HEK293 (cell line): ENCODE measurements around the gene PAIP2.

Source experiments
- CTCF ChIA-PET: fragments of 350-600 bp; formaldehyde crosslinking; extraction: SDS; loops from one replicate; lab custom pipeline; 2021; ENCODE audit warnings: antibody characterized with exemption; lab: Yijun Ruan, JAX
- POLR2A ChIA-PET: fragments of 300-600 bp; formaldehyde crosslinking; extraction: SDS; loops from one replicate; lab custom pipeline; 2020; ENCODE audit warnings: antibody characterized with exemption, inconsistent platforms; lab: Yijun Ruan, JAX
- H3K27ac ChIP-seq: fragments of 200-500 bp; sonication (Bioruptor generic); 2 replicates; pipeline ENCODE4 v1.5.1; 2014; ENCODE audit warnings: low read depth, low read length, control low read depth, inconsistent platforms; ENCODE audit errors: extremely low read depth
- H3K36me3 ChIP-seq, 2 experiments: fragments of 200-500 bp in 1 of 2; sonication (Bioruptor generic) in 1 of 2; 1 replicate in 1 of 2; 2 replicates in 1 of 2; pipeline ENCODE4 v1.5.1; 2014 to 2017; ENCODE audit warnings: inconsistent platforms in 2 of 2, low read length in 2 of 2; ENCODE audit not compliant: control insufficient read depth in 2 of 2, insufficient read depth in 1 of 2
- H3K4me1 ChIP-seq: fragments of 200-500 bp; sonication (Bioruptor generic); 2 replicates; pipeline ENCODE4 v1.5.1; 2014; ENCODE audit warnings: mild to moderate bottlenecking, low read length, inconsistent platforms; ENCODE audit not compliant: control insufficient read depth, insufficient read depth
- H3K4me3 ChIP-seq: 2 replicates; pipeline ENCODE4 v1.5.1; 2011; ENCODE audit warnings: low read depth, mild to moderate bottlenecking, control low read depth, low read length, moderate library complexity
- H3K9me3 ChIP-seq: fragments of 200-500 bp; sonication (Bioruptor generic); 2 replicates; pipeline ENCODE4 v1.5.1; 2014; ENCODE audit warnings: low read depth, low read length, inconsistent platforms; ENCODE audit not compliant: control insufficient read depth, insufficient read depth
- EGR2 ChIP-seq: fragments of 450-650 bp; formaldehyde crosslinking; IDR thresholded peaks from 2 replicates; pipeline ENCODE4 v1.5.1; 2016; ENCODE audit warnings: low read depth, missing biosample characterization, missing genetic modification characterization
- GLI2 ChIP-seq: fragments of 450-650 bp; formaldehyde crosslinking; IDR thresholded peaks from 2 replicates; pipeline ENCODE4; 2017; ENCODE audit warnings: missing biosample characterization, missing genetic modification characterization, low read depth, borderline replicate concordance
- GLI4 ChIP-seq: fragments of 450-650 bp; formaldehyde crosslinking; IDR thresholded peaks from 2 replicates; pipeline ENCODE4 v1.5.1; 2016; ENCODE audit warnings: missing biosample characterization, missing genetic modification characterization
- GLIS1 ChIP-seq: fragments of 450-650 bp; formaldehyde crosslinking; IDR thresholded peaks from 2 replicates; pipeline ENCODE4 v1.5.1; 2016; ENCODE audit warnings: missing biosample characterization, missing genetic modification characterization
- MYNN ChIP-seq: fragments of 450-650 bp; formaldehyde crosslinking; IDR thresholded peaks from 2 replicates; pipeline ENCODE4 v1.5.1; 2016; ENCODE audit warnings: missing biosample characterization, missing genetic modification characterization, borderline replicate concordance
- ZFP3 ChIP-seq: fragments of 450-650 bp; formaldehyde crosslinking; IDR thresholded peaks from 2 replicates; pipeline ENCODE4 v1.5.1; 2016; ENCODE audit warnings: low read depth, missing biosample characterization, missing genetic modification characterization
- ZNF174 ChIP-seq: fragments of 450-650 bp; formaldehyde crosslinking; IDR thresholded peaks from 2 replicates; pipeline ENCODE4 v1.5.0; 2017; ENCODE audit warnings: missing biosample characterization, mild to moderate bottlenecking, missing genetic modification characterization
- ZNF660 ChIP-seq: fragments of 450-650 bp; IDR thresholded peaks from 2 replicates; pipeline ENCODE4 v1.5.1; 2018; ENCODE audit warnings: missing biosample characterization, mild to moderate bottlenecking, missing genetic modification characterization
- ZNF701 ChIP-seq: fragments of 450-650 bp; formaldehyde crosslinking; IDR thresholded peaks from 2 replicates; pipeline ENCODE4 v1.5.1; 2016; ENCODE audit warnings: missing biosample characterization, missing genetic modification characterization
- ZNF707 ChIP-seq: fragments of 450-650 bp; formaldehyde crosslinking; IDR thresholded peaks from 2 replicates; pipeline ENCODE4 v1.5.1; 2016; ENCODE audit warnings: missing biosample characterization, missing genetic modification characterization
- ZNF791 ChIP-seq: fragments of 450-650 bp; formaldehyde crosslinking; IDR thresholded peaks from 2 replicates; pipeline ENCODE4 v1.5.1; 2016; ENCODE audit warnings: missing biosample characterization, missing genetic modification characterization
- ZXDB ChIP-seq: fragments of 450-650 bp; formaldehyde crosslinking; IDR thresholded peaks from 2 replicates; pipeline ENCODE4 v1.5.1; 2016; ENCODE audit warnings: missing biosample characterization, missing genetic modification characterization
- TF ChIP-seq, protein P1 (sequence below): fragments of 450-650 bp; formaldehyde crosslinking; IDR thresholded peaks from 2 replicates; pipeline ENCODE4 v1.5.1; 2016; ENCODE audit warnings: missing biosample characterization, missing genetic modification characterization
- TF ChIP-seq, protein P2 (sequence below): fragments of 450-650 bp; formaldehyde crosslinking; IDR thresholded peaks from 2 replicates; pipeline ENCODE4 v1.5.1; 2016; ENCODE audit warnings: missing biosample characterization, missing genetic modification characterization
- TF ChIP-seq, protein P3 (sequence below): fragments of 450-650 bp; formaldehyde crosslinking; IDR thresholded peaks from 2 replicates; pipeline ENCODE4 v1.5.1; 2017; ENCODE audit warnings: missing biosample characterization, missing genetic modification characterization
- TF ChIP-seq, protein P4 (sequence below): fragments of 450-650 bp; formaldehyde crosslinking; IDR thresholded peaks from 2 replicates; pipeline ENCODE4 v1.5.1; 2017; ENCODE audit warnings: missing biosample characterization, mild to moderate bottlenecking, missing genetic modification characterization, moderate library complexity
- TF ChIP-seq, protein P5 (sequence below): fragments of 450-650 bp; formaldehyde crosslinking; IDR thresholded peaks from 2 replicates; pipeline ENCODE4 v1.5.1; 2016; ENCODE audit warnings: missing biosample characterization, missing genetic modification characterization
- TF ChIP-seq, protein P6 (sequence below): fragments of 450-650 bp; formaldehyde crosslinking; IDR thresholded peaks from 2 replicates; pipeline ENCODE4 v1.5.1; 2016; ENCODE audit warnings: missing biosample characterization, missing genetic modification characterization
- TF ChIP-seq, protein P7 (sequence below): fragments of 450-650 bp; formaldehyde crosslinking; optimal IDR thresholded peaks from 2 replicates; pipeline ENCODE3; 2016; ENCODE audit warnings: missing biosample characterization, mild to moderate bottlenecking, missing genetic modification characterization

Gene PAIP2

DNA sequence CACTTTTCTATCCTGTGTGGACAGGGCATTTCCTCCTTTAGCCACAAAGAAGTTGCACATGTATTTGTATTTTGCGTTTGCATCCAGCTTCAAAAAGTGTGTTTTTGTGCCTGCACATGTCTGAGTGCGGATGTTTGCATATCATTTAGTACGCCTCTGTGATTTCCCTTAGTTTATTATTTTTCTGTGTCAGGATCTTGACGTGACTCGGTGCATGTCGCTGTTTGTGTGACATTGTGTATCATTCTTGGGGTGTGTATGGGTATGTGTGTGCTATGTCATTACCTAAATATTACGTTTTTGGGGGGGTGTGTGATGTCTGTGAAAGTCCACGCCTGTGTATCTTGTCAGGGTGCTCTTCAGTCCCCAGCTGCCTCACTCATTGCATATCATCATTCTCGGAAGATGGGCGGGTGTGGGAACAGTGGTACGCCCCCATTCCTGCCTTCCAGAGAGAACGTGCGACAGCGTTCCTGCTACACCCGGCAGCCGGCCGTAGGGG lies 416 bp upstream of the PAIP2 start:
- ChIA-PET CTCF (interaction anchor here (1.0 to 1.6 kb wide), 10 partner anchors 10 to 810 kb away, joined by 3 to 7 read pairs (median 4); no protein-coding TSS in a partner anchor), POLR2A (interaction anchor here (0.5 to 3.3 kb wide), 18 partner anchors 9 to 765 kb away, joined by 3 to 62 read pairs (median 5); partner anchors contain the start of genes HSPA9 and MATR3)
- H3K4me3 ChIP-seq, result peak overlapping the region; percentile 97
- no peaks in the 10 kb centered on the region for H3K9me3 ChIP-seq
- no peak overlapping the region; the same call in 1 of the 2 replicates for H3K27ac ChIP-seq
- peaks cover 16 to 19% of the 10 kb centered on the region in 2 experiments for H3K36me3 ChIP-seq
- H3K4me1 ChIP-seq, result peaks cover 11% of the 10 kb centered on the region
- TF ChIP-seq, protein P1, sequence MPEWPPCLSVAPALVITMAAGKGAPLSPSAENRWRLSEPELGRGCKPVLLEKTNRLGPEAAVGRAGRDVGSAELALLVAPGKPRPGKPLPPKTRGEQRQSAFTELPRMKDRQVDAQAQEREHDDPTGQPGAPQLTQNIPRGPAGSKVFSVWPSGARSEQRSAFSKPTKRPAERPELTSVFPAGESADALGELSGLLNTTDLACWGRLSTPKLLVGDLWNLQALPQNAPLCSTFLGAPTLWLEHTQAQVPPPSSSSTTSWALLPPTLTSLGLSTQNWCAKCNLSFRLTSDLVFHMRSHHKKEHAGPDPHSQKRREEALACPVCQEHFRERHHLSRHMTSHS (tag by site-specific recombination), result no peak
- TF ChIP-seq GLI2 (tag by site-specific recombination), result no peak
- TF ChIP-seq ZXDB (tag by site-specific recombination), result no peak
- TF ChIP-seq MYNN (tag by site-specific recombination), result no peak
- no peak for TF ChIP-seq ZNF791 (tag by site-specific recombination)
- TF ChIP-seq EGR2, result peak; percentile 80
- TF ChIP-seq ZNF660 (tag by site-specific recombination), result no peak
- TF ChIP-seq GLIS1 (tag by site-specific recombination), result no peak
- TF ChIP-seq, protein P2, sequence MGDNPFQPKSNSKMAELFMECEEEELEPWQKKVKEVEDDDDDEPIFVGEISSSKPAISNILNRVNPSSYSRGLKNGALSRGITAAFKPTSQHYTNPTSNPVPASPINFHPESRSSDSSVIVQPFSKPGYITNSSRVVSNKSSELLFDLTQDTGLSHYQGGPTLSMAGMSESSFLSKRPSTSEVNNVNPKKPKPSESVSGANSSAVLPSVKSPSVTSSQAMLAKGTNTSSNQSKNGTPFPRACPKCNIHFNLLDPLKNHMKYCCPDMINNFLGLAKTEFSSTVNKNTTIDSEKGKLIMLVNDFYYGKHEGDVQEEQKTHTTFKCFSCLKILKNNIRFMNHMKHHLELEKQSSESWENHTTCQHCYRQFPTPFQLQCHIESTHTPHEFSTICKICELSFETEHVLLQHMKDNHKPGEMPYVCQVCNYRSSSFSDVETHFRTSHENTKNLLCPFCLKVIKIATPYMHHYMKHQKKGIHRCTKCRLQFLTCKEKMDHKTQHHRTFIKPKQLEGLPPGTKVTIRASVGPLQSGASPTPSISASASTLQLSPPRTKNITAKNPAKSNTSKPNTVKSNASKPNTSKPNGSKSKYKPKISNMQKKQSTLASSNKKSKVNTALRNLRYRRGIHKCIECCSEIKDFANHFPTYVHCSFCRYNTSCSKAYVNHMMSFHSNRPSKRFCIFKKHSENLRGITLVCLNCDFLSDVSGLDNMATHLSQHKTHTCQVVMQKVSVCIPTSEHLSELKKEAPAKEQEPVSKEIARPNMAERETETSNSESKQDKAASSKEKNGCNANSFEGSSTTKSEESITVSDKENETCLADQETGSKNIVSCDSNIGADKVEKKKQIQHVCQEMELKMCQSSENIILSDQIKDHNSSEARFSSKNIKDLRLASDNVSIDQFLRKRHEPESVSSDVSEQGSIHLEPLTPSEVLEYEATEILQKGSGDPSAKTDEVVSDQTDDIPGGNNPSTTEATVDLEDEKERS, result no peak
- TF ChIP-seq, protein P3, sequence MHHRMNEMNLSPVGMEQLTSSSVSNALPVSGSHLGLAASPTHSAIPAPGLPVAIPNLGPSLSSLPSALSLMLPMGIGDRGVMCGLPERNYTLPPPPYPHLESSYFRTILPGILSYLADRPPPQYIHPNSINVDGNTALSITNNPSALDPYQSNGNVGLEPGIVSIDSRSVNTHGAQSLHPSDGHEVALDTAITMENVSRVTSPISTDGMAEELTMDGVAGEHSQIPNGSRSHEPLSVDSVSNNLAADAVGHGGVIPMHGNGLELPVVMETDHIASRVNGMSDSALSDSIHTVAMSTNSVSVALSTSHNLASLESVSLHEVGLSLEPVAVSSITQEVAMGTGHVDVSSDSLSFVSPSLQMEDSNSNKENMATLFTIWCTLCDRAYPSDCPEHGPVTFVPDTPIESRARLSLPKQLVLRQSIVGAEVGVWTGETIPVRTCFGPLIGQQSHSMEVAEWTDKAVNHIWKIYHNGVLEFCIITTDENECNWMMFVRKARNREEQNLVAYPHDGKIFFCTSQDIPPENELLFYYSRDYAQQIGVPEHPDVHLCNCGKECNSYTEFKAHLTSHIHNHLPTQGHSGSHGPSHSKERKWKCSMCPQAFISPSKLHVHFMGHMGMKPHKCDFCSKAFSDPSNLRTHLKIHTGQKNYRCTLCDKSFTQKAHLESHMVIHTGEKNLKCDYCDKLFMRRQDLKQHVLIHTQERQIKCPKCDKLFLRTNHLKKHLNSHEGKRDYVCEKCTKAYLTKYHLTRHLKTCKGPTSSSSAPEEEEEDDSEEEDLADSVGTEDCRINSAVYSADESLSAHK (tag by site-specific recombination), result no peak
- TF ChIP-seq, protein P4, sequence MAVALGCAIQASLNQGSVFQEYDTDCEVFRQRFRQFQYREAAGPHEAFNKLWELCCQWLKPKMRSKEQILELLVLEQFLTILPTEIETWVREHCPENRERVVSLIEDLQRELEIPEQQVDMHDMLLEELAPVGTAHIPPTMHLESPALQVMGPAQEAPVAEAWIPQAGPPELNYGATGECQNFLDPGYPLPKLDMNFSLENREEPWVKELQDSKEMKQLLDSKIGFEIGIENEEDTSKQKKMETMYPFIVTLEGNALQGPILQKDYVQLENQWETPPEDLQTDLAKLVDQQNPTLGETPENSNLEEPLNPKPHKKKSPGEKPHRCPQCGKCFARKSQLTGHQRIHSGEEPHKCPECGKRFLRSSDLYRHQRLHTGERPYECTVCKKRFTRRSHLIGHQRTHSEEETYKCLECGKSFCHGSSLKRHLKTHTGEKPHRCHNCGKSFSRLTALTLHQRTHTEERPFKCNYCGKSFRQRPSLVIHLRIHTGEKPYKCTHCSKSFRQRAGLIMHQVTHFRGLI (tag by site-specific recombination), result no peak
- TF ChIP-seq, protein P5, sequence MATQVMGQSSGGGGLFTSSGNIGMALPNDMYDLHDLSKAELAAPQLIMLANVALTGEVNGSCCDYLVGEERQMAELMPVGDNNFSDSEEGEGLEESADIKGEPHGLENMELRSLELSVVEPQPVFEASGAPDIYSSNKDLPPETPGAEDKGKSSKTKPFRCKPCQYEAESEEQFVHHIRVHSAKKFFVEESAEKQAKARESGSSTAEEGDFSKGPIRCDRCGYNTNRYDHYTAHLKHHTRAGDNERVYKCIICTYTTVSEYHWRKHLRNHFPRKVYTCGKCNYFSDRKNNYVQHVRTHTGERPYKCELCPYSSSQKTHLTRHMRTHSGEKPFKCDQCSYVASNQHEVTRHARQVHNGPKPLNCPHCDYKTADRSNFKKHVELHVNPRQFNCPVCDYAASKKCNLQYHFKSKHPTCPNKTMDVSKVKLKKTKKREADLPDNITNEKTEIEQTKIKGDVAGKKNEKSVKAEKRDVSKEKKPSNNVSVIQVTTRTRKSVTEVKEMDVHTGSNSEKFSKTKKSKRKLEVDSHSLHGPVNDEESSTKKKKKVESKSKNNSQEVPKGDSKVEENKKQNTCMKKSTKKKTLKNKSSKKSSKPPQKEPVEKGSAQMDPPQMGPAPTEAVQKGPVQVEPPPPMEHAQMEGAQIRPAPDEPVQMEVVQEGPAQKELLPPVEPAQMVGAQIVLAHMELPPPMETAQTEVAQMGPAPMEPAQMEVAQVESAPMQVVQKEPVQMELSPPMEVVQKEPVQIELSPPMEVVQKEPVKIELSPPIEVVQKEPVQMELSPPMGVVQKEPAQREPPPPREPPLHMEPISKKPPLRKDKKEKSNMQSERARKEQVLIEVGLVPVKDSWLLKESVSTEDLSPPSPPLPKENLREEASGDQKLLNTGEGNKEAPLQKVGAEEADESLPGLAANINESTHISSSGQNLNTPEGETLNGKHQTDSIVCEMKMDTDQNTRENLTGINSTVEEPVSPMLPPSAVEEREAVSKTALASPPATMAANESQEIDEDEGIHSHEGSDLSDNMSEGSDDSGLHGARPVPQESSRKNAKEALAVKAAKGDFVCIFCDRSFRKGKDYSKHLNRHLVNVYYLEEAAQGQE, result no peak
- TF ChIP-seq ZFP3 (tag by site-specific recombination), result no peak
- no peak for TF ChIP-seq GLI4 (tag by site-specific recombination)
- TF ChIP-seq, protein P6, sequence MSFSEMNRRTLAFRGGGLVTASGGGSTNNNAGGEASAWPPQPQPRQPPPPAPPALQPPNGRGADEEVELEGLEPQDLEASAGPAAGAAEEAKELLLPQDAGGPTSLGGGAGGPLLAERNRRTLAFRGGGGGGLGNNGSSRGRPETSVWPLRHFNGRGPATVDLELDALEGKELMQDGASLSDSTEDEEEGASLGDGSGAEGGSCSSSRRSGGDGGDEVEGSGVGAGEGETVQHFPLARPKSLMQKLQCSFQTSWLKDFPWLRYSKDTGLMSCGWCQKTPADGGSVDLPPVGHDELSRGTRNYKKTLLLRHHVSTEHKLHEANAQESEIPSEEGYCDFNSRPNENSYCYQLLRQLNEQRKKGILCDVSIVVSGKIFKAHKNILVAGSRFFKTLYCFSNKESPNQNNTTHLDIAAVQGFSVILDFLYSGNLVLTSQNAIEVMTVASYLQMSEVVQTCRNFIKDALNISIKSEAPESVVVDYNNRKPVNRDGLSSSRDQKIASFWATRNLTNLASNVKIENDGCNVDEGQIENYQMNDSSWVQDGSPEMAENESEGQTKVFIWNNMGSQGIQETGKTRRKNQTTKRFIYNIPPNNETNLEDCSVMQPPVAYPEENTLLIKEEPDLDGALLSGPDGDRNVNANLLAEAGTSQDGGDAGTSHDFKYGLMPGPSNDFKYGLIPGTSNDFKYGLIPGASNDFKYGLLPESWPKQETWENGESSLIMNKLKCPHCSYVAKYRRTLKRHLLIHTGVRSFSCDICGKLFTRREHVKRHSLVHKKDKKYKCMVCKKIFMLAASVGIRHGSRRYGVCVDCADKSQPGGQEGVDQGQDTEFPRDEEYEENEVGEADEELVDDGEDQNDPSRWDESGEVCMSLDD, result peak; percentile 38; the same call in 1 of the 2 replicates
- no peak for TF ChIP-seq ZNF701 (tag by site-specific recombination)
- no peak for TF ChIP-seq ZNF707
- TF ChIP-seq ZNF174 (tag by site-specific recombination), result no peak
- TF ChIP-seq, protein P7, sequence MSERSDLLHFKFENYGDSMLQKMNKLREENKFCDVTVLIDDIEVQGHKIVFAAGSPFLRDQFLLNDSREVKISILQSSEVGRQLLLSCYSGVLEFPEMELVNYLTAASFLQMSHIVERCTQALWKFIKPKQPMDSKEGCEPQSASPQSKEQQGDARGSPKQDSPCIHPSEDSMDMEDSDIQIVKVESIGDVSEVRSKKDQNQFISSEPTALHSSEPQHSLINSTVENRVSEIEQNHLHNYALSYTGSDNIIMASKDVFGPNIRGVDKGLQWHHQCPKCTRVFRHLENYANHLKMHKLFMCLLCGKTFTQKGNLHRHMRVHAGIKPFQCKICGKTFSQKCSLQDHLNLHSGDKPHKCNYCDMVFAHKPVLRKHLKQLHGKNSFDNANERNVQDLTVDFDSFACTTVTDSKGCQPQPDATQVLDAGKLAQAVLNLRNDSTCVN, result no peak
